A549 (cell line): ENCODE results near the gene KIF7. TPM values are rescaled to one million over a fixed set of nuclear protein-coding genes. Genes with fewer than 3 reads are reported as not detected.

ENCODE experiments used
- ATAC-seq, 2 experiments: fragments of 200-7000 bp in 1 of 2; fragments of >200 bp in 1 of 2; cut with Nextera tagmentation in 1 of 2; cut with Tn5 transposase in 1 of 2; 3 replicates each; pipeline versions ENCODE4 v1.8.0 to v1.9.1; 2018 to 2020; ENCODE audit warnings: mild to moderate bottlenecking in 1 of 2, moderate library complexity in 1 of 2
- CTCF ChIA-PET: fragments of 300-600 bp; sonication (Branson Sonifier 250); formaldehyde crosslinking; extraction: SDS; loops from one replicate; lab custom pipeline; 2021; ENCODE audit warnings: antibody characterized with exemption, inconsistent platforms; lab: Yijun Ruan, JAX
- POLR2A ChIA-PET: fragments of 350-600 bp; formaldehyde crosslinking; extraction: SDS; loops from one replicate; lab custom pipeline; 2021; ENCODE audit warnings: antibody characterized with exemption, inconsistent platforms; lab: Yijun Ruan, JAX
- DNase-seq, 2 experiments: peaks; one replicate each; pipeline versions ENCODE4 v3.0.0 to v3.0.0-alpha.2; 2011 to 2016; ENCODE audit warnings: low read depth in 1 of 2, low spot score in 1 of 2
- FAIRE-seq: peaks from 2 replicates; lab custom pipeline; 2011; peaks lifted over from hg19 to GRCh38; lab: Jason Lieb, UNC
- H3K27ac ChIP-seq, 2 experiments: fragments of >200 bp; sonication (Bioruptor Twin); formaldehyde crosslinking; 3 replicates each; pipeline ENCODE4 v1.5.1; 2016 to 2017
- H3K4me1 ChIP-seq: fragments of >200 bp; sonication (Bioruptor Twin); formaldehyde crosslinking; 3 replicates; pipeline ENCODE4 v1.6.1; 2016
- H3K4me2 ChIP-seq: fragments of >200 bp; sonication (Bioruptor Twin); formaldehyde crosslinking; 3 replicates; pipeline ENCODE4 v1.6.1; 2016
- H3K4me3 ChIP-seq: fragments of >200 bp; sonication (Bioruptor Twin); formaldehyde crosslinking; 3 replicates; pipeline ENCODE4 v1.5.1; 2016
- H3K9me3 ChIP-seq: fragments of >200 bp; sonication (Bioruptor Twin); formaldehyde crosslinking; 3 replicates; pipeline ENCODE4 v1.6.1; 2016
- CEBPB ChIP-seq, 2 experiments: fragments of >200 bp in 1 of 2; sonication (Bioruptor Twin) in 1 of 2; formaldehyde crosslinking in 1 of 2; IDR thresholded peaks; 2 replicates each; pipeline ENCODE4 v1.6.1; 2012 to 2016
- CHD2 ChIP-seq: fragments of 150-350 bp; IDR thresholded peaks from 2 replicates; pipeline ENCODE4 v1.6.1; 2014; ENCODE audit warnings: low read length; ENCODE audit not compliant: partially characterized antibody
- EP300 ChIP-seq, 2 experiments: fragments of >200 bp; sonication (Bioruptor Twin); formaldehyde crosslinking; IDR thresholded peaks; 2 replicates in 1 of 2; 3 replicates in 1 of 2; pipeline ENCODE4 v1.6.1; 2016 to 2017
- FOSL2 ChIP-seq, 2 experiments: fragments of 450-650 bp in 1 of 2; fragments of >200 bp in 1 of 2; sonication (Bioruptor Twin) in 1 of 2; formaldehyde crosslinking; IDR thresholded peaks; 2 replicates each; pipeline versions ENCODE4 v1.5.0 to v1.6.1; 2016 to 2020; ENCODE audit warnings: mild to moderate bottlenecking in 1 of 2, moderate library complexity in 1 of 2
- HDAC2 ChIP-seq: fragments of 200-600 bp; sonication (generic); IDR thresholded peaks from 2 replicates; pipeline ENCODE4 v1.6.1; 2016
- HEYL ChIP-seq: fragments of 250-450 bp; sonication (Bioruptor Pico); IDR thresholded peaks from 2 replicates; pipeline ENCODE4 v1.8.0; 2021; ENCODE audit warnings: mild to moderate bottlenecking, moderate library complexity
- HOXB5 ChIP-seq: fragments of 250-450 bp; sonication (Bioruptor Pico); IDR thresholded peaks from 2 replicates; pipeline ENCODE4 v1.5.0; 2020; ENCODE audit warnings: mild to moderate bottlenecking, moderate library complexity
- MAZ ChIP-seq: fragments of 150-350 bp; IDR thresholded peaks from 2 replicates; pipeline ENCODE4 v1.6.1; 2014; ENCODE audit warnings: antibody characterized with exemption, low read depth, low read length, borderline replicate concordance
- MYC ChIP-seq: IDR thresholded peaks from 2 replicates; pipeline ENCODE4 v1.6.1; 2012; ENCODE audit warnings: mild to moderate bottlenecking, inconsistent platforms, low read length, improper control_type of control experiment, borderline replicate concordance
- POLR2A ChIP-seq: IDR thresholded peaks from 2 replicates; pipeline ENCODE4 v1.6.1; 2012; ENCODE audit warnings: mild to moderate bottlenecking, low read length
- POLR2AphosphoS2 ChIP-seq: conservative IDR thresholded peaks from 2 replicates; pipeline ENCODE4 v1.6.1; 2012; ENCODE audit warnings: low read length, improper control_type of control experiment, inconsistent platforms
- RAD21 ChIP-seq, 2 experiments: fragments of >200 bp in 1 of 2; sonication (Bioruptor Twin) in 1 of 2; formaldehyde crosslinking in 1 of 2; IDR thresholded peaks in 1 of 2; conservative IDR thresholded peaks in 1 of 2; 2 replicates in 1 of 2; 3 replicates in 1 of 2; pipeline ENCODE4 v1.6.1; 2012 to 2018; ENCODE audit warnings: inconsistent platforms in 1 of 2
- RCOR1 ChIP-seq: fragments of 150-350 bp; IDR thresholded peaks from 2 replicates; pipeline ENCODE4 v1.6.1; 2014; ENCODE audit warnings: antibody characterized with exemption, low read length, low read depth
- RFX5 ChIP-seq: fragments of 450-650 bp; IDR thresholded peaks from 2 replicates; pipeline ENCODE4 v1.7.1; 2014; ENCODE audit warnings: antibody characterized with exemption, mild to moderate bottlenecking, moderate library complexity
- TFCP2L1 ChIP-seq: fragments of 250-450 bp; sonication (Bioruptor Pico); IDR thresholded peaks from 2 replicates; pipeline ENCODE4 v1.5.0; 2021; ENCODE audit warnings: mild to moderate bottlenecking
- TP53 ChIP-seq: fragments of 250-450 bp; sonication (Bioruptor Pico); IDR thresholded peaks from 2 replicates; pipeline ENCODE4 v1.5.0; 2021; ENCODE audit warnings: mild to moderate bottlenecking, moderate library complexity
- ZSCAN20 ChIP-seq: fragments of 250-450 bp; sonication (Bioruptor Pico); IDR thresholded peaks from 2 replicates; pipeline ENCODE4 v1.8.0; 2022; ENCODE audit warnings: mild to moderate bottlenecking, moderate library complexity
- WGBS: methylation state at CpG from one replicate; pipeline ENCODE4 v1.1.6; 2017; ENCODE audit errors: missing lambda C conversion rate; 5-methylcytosine and 5-hydroxymethylcytosine counted together
- polyA plus RNA-seq, 4 experiments: library from polyadenylated mRNA; depleted of rRNA in 3 of 4; stranded (reverse); fragments of >200 nt; fragmentation: RNase III in 1 of 4; extraction: RNeasy Plus Mini Kit Qiagen cat#74134 plus additional on column Dnase treatment in 1 of 4; gene quantifications; 2 replicates in 3 of 4; 3 replicates in 1 of 4; pipeline ENCODE4 v1.2.3, GENCODE V29; 2011 to 2017
- TF ChIP-seq, protein P1 (sequence below): fragments of 200-600 bp; sonication (generic); IDR thresholded peaks from 2 replicates; pipeline ENCODE4 v1.6.1; 2016; ENCODE audit warnings: antibody characterized with exemption, mild to moderate bottlenecking, moderate library complexity
- TF ChIP-seq, protein P2 (sequence below): fragments of 450-650 bp; IDR thresholded peaks from 2 replicates; pipeline ENCODE4 v1.6.1; 2014; ENCODE audit warnings: antibody characterized with exemption
- TF ChIP-seq, protein P3 (sequence below): IDR thresholded peaks from 2 replicates; pipeline ENCODE4 v1.6.1; 2012; ENCODE audit warnings: low read depth, borderline replicate concordance
- TF ChIP-seq, protein P4 (sequence below): fragments of >200 bp; sonication (Bioruptor Twin); formaldehyde crosslinking; IDR thresholded peaks from 3 replicates; pipeline ENCODE4 v1.5.1; 2016
- TF ChIP-seq, protein P5 (sequence below): IDR thresholded peaks from 2 replicates; pipeline ENCODE4 v1.6.1; 2012

Gene KIF7
- polyA plus RNA-seq, 2 of the 4 experiments (the other 2 are of a cell fraction): 2.2 to 4.1 TPM

DNA sequence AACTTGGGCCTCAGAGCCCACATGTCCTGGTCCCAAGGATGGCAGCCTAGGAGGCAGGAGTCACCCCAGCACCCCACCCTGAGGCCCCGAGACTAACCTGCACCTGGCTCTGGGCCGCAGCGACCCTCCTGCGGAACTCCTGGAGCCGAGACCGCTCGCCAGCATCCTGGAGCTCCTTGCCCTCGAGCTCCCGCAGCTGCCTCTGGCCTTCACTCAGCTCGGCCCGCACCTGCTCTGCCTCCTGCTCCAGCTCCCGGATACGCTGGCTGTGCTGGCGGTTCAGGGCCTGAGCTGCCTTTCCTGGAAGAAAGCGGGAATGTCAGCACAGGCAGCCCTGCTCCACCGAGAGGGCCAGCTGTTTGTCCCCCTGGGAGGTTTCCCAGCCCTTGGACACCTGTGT, 13.2 kb downstream of the KIF7 start:
- Histone ChIP-seq H3K4me3 (no peak overlapping the region), H3K9me3 (peaks cover 12% of the 10 kb centered on the region; the same call in 1 of the 3 replicates), H3K4me1 (no peaks in the 10 kb centered on the region), H3K27ac (no peak overlapping the region), H3K4me2 (no peak overlapping the region)
- TF ChIP-seq RAD21 (conservative IDR thresholded peaks at IDR 0.05 in 1 of 2, IDR thresholded peaks at IDR 0.05 in 1 of 2): no peak
- TF ChIP-seq, protein P1, sequence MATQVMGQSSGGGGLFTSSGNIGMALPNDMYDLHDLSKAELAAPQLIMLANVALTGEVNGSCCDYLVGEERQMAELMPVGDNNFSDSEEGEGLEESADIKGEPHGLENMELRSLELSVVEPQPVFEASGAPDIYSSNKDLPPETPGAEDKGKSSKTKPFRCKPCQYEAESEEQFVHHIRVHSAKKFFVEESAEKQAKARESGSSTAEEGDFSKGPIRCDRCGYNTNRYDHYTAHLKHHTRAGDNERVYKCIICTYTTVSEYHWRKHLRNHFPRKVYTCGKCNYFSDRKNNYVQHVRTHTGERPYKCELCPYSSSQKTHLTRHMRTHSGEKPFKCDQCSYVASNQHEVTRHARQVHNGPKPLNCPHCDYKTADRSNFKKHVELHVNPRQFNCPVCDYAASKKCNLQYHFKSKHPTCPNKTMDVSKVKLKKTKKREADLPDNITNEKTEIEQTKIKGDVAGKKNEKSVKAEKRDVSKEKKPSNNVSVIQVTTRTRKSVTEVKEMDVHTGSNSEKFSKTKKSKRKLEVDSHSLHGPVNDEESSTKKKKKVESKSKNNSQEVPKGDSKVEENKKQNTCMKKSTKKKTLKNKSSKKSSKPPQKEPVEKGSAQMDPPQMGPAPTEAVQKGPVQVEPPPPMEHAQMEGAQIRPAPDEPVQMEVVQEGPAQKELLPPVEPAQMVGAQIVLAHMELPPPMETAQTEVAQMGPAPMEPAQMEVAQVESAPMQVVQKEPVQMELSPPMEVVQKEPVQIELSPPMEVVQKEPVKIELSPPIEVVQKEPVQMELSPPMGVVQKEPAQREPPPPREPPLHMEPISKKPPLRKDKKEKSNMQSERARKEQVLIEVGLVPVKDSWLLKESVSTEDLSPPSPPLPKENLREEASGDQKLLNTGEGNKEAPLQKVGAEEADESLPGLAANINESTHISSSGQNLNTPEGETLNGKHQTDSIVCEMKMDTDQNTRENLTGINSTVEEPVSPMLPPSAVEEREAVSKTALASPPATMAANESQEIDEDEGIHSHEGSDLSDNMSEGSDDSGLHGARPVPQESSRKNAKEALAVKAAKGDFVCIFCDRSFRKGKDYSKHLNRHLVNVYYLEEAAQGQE: no peak
- TF ChIP-seq HEYL: no peak
- TF ChIP-seq, protein P2, sequence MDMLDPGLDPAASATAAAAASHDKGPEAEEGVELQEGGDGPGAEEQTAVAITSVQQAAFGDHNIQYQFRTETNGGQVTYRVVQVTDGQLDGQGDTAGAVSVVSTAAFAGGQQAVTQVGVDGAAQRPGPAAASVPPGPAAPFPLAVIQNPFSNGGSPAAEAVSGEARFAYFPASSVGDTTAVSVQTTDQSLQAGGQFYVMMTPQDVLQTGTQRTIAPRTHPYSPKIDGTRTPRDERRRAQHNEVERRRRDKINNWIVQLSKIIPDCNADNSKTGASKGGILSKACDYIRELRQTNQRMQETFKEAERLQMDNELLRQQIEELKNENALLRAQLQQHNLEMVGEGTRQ: no peak
- TF ChIP-seq HDAC2: no peak
- TF ChIP-seq, protein P3, sequence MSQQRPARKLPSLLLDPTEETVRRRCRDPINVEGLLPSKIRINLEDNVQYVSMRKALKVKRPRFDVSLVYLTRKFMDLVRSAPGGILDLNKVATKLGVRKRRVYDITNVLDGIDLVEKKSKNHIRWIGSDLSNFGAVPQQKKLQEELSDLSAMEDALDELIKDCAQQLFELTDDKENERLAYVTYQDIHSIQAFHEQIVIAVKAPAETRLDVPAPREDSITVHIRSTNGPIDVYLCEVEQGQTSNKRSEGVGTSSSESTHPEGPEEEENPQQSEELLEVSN: no peak
- no peak for TF ChIP-seq TFCP2L1 (CRISPR knock-in tag)
- no peak for TF ChIP-seq RCOR1
- TF ChIP-seq MYC: no peak
- no peak for TF ChIP-seq TP53 (CRISPR knock-in tag)
- TF ChIP-seq POLR2A: no peak
- no peak for TF ChIP-seq POLR2AphosphoS2
- no peak for TF ChIP-seq ZSCAN20
- no peak for TF ChIP-seq FOSL2 (IDR thresholded peaks at IDR 0.05)
- TF ChIP-seq FOSL2 (CRISPR knock-in tag; IDR thresholded peaks at IDR 0.05): no peak
- TF ChIP-seq EP300 (IDR thresholded peaks at IDR 0.05): no peak
- no peak for TF ChIP-seq CEBPB (IDR thresholded peaks at IDR 0.05)
- no peak for TF ChIP-seq RFX5
- CTCF ChIA-PET: interaction anchor here (0.7 to 1.7 kb wide), 8 partner anchors 8 to 445 kb away, joined by 3 to 5 read pairs (median 4); no protein-coding TSS in a partner anchor
- ATAC-seq (no peak), FAIRE-seq (no peak), DNase-seq (no peak)
- POLR2A ChIA-PET: no interaction called here
- 96% methylated on average over 13 of the region's 16 CpGs for WGBS

DNA sequence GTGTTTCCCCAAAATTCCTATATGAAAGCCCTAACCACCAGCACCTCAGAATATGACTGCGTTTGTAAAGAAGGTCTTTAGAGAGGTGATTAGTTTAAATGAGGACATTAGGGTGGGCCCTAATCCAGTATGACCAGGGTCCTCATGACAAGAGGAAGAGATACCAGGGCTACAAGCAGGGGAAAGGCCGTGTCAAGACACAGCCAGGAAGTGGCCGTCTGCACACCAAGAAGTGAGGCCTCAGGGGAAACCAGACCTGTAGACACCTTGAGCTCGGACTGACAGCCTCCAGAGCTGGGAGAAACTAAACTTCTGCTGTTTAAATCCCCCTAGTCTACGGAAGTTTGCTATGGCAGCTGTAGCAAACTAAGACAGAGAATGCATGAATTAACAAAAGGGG, 14.2 kb downstream of the KIF7 start:
- Histone ChIP-seq H3K4me2 (no peak overlapping the region), H3K4me1 (no peaks in the 10 kb centered on the region), H3K27ac (no peak overlapping the region), H3K9me3 (peaks cover 12% of the 10 kb centered on the region; the same call in 1 of the 3 replicates), H3K4me3 (no peak overlapping the region)
- ATAC-seq (peak in 1 of 2 experiments; percentile 30; a peak in 2 of 6 replicates), FAIRE-seq (no peak), DNase-seq (no peak)
- 90% methylated on average over 5 of the region's 5 CpGs for WGBS
- ChIA-PET CTCF (interaction anchor here (1.0 to 1.4 kb wide), 4 partner anchors 18 to 145 kb away, joined by 3 to 4 read pairs (median 4); no protein-coding TSS in a partner anchor), POLR2A (no interaction called here)
- TF ChIP-seq TP53 (CRISPR knock-in tag): no peak
- no peak for TF ChIP-seq FOSL2 (IDR thresholded peaks at IDR 0.05)
- TF ChIP-seq FOSL2 (CRISPR knock-in tag; IDR thresholded peaks at IDR 0.05): no peak
- TF ChIP-seq CHD2: no peak
- TF ChIP-seq, protein P4, sequence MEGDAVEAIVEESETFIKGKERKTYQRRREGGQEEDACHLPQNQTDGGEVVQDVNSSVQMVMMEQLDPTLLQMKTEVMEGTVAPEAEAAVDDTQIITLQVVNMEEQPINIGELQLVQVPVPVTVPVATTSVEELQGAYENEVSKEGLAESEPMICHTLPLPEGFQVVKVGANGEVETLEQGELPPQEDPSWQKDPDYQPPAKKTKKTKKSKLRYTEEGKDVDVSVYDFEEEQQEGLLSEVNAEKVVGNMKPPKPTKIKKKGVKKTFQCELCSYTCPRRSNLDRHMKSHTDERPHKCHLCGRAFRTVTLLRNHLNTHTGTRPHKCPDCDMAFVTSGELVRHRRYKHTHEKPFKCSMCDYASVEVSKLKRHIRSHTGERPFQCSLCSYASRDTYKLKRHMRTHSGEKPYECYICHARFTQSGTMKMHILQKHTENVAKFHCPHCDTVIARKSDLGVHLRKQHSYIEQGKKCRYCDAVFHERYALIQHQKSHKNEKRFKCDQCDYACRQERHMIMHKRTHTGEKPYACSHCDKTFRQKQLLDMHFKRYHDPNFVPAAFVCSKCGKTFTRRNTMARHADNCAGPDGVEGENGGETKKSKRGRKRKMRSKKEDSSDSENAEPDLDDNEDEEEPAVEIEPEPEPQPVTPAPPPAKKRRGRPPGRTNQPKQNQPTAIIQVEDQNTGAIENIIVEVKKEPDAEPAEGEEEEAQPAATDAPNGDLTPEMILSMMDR: no peak
- no peak for TF ChIP-seq HOXB5
- TF ChIP-seq, protein P5, sequence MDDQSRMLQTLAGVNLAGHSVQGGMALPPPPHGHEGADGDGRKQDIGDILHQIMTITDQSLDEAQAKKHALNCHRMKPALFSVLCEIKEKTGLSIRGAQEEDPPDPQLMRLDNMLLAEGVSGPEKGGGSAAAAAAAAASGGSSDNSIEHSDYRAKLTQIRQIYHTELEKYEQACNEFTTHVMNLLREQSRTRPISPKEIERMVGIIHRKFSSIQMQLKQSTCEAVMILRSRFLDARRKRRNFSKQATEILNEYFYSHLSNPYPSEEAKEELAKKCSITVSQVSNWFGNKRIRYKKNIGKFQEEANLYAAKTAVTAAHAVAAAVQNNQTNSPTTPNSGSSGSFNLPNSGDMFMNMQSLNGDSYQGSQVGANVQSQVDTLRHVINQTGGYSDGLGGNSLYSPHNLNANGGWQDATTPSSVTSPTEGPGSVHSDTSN: no peak
- TF ChIP-seq MAZ: no peak
